Measurements from ENCODE around the gene C22orf31.

GRCh38 chr22:29105468-29105867 lies 43.8 kb upstream of the C22orf31 start:
- TF ChIP-seq CTCF (IDR thresholded peaks at IDR 0.05; ENCODE audit: insufficient read depth, low read length, poor library complexity, severe bottlenecking) (no peak), EZH2phosphoT487 (conservative IDR thresholded peaks at IDR 0.05; ENCODE audit: low read length) (no peak)

All from SU-DHL-6 (cell line).